K562 (cell line): ENCODE measurements around the gene ARSA.

Source experiments
- CEBPB ChIP-seq: fragments of 450-650 bp; IDR thresholded peaks from 2 replicates; pipeline ENCODE4 v1.6.1; 2016; ENCODE audit warnings: missing genetic modification characterization, missing compliant biosample characterization
- CTCF ChIP-seq, 3 experiments: IDR thresholded peaks in 2 of 3; conservative IDR thresholded peaks in 1 of 3; 2 replicates each; pipeline ENCODE4 v1.5.1; 2011 to 2012; ENCODE audit warnings: low read length in 3 of 3, mild to moderate bottlenecking in 3 of 3, control low read depth in 2 of 3, improper control_type of control experiment in 1 of 3, inconsistent platforms in 1 of 3, low read depth in 1 of 3, mixed read lengths in 1 of 3, moderate library complexity in 1 of 3; ENCODE audit not compliant: insufficient read depth in 2 of 3
- NR4A1 ChIP-seq, 2 experiments: fragments of 250-450 bp in 1 of 2; fragments of 450-650 bp in 1 of 2; sonication (Bioruptor Pico) in 1 of 2; IDR thresholded peaks; 2 replicates each; pipeline versions ENCODE4 v1.4.0 to v1.6.1; 2016 to 2020; ENCODE audit warnings: mild to moderate bottlenecking in 2 of 2, missing compliant biosample characterization in 1 of 2, missing genetic modification characterization in 1 of 2, moderate library complexity in 1 of 2
- POLR2AphosphoS5 ChIP-seq: IDR thresholded peaks from 2 replicates; pipeline ENCODE4 v1.6.1; 2011; ENCODE audit warnings: mild to moderate bottlenecking, low read depth, low read length, moderate library complexity; ENCODE audit not compliant: control insufficient read depth, insufficient read depth
- ZKSCAN8 ChIP-seq: fragments of 200-800 bp; sonication (Bioruptor generic); IDR thresholded peaks from 2 replicates; pipeline ENCODE4 v1.6.1; 2016; ENCODE audit warnings: missing genetic modification characterization, missing compliant biosample characterization
- ZNF316 ChIP-seq: fragments of 450-650 bp; IDR thresholded peaks from 2 replicates; pipeline ENCODE4 v1.6.1; 2016
- ZNF407 ChIP-seq: fragments of 450-650 bp; IDR thresholded peaks from 2 replicates; pipeline ENCODE4 v1.6.1; 2016; ENCODE audit warnings: low read depth
- ZNF76 ChIP-seq: fragments of 250-450 bp; sonication (Bioruptor Pico); IDR thresholded peaks from 2 replicates; pipeline ENCODE4 v1.4.0; 2020; ENCODE audit warnings: mild to moderate bottlenecking, moderate library complexity, borderline replicate concordance
- ZNF780A ChIP-seq: fragments of 250-450 bp; sonication (Bioruptor Pico); IDR thresholded peaks from 2 replicates; pipeline ENCODE4 v1.5.0; 2021; ENCODE audit warnings: mild to moderate bottlenecking
- TF ChIP-seq, protein P1 (sequence below), 2 experiments: fragments of 450-650 bp in 1 of 2; sonication (generic) in 1 of 2; formaldehyde crosslinking in 1 of 2; IDR thresholded peaks in 1 of 2; conservative IDR thresholded peaks in 1 of 2; 2 replicates each; pipeline versions ENCODE4 v1.6.1 to v1.8.1; 2016 to 2023; ENCODE audit warnings: mild to moderate bottlenecking in 2 of 2, moderate library complexity in 2 of 2, inconsistent platforms in 1 of 2, missing genetic modification reagents in 1 of 2

GRCh38 chr22:50630376-50630775 is 2.4 kb upstream of the ARSA start:
- no peak for TF ChIP-seq ZNF780A (CRISPR knock-in tag)
- no peak for TF ChIP-seq CEBPB (tag)
- TF ChIP-seq ZNF407, result no peak
- no peak for TF ChIP-seq CTCF (IDR thresholded peaks at IDR 0.05 in 2 of 3, conservative IDR thresholded peaks at IDR 0.05 in 1 of 3; ENCODE audit: insufficient read depth in 2 of 3, low read depth in 1 of 3, low read length in 3 of 3)
- TF ChIP-seq ZNF316, result no peak
- no peak for TF ChIP-seq ZKSCAN8 (CRISPR knock-in tag)
- no peak for TF ChIP-seq POLR2AphosphoS5
- TF ChIP-seq NR4A1 (CRISPR knock-in tag; IDR thresholded peaks at IDR 0.05), result no peak
- no peak for TF ChIP-seq NR4A1 (tag; IDR thresholded peaks at IDR 0.05)
- TF ChIP-seq ZNF76 (CRISPR knock-in tag), result no peak
- TF ChIP-seq, protein P1, sequence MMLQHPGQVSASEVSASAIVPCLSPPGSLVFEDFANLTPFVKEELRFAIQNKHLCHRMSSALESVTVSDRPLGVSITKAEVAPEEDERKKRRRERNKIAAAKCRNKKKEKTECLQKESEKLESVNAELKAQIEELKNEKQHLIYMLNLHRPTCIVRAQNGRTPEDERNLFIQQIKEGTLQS (IDR thresholded peaks at IDR 0.05), result no peak
- TF ChIP-seq, protein P1 (CRISPR knock-in tag; conservative IDR thresholded peaks at IDR 0.05), result no peak
